ENCODE data around the gene ADGRG6.
A peak's percentile ranks its signal among the peaks of the same experiment; 100 is the strongest.

The ADGRG6 gene

GRCh38 chr6:142291512-142291911, 10.3 kb upstream of the ADGRG6 start:
- DNase-seq, result no peak

- DNase-seq, result no peak
Measured at GRCh38 chr6:142292166-142292924, 9.5 kb upstream of the ADGRG6 start.

- no peak for DNase-seq
Measured at GRCh38 chr6:142293121-142293520, 8.7 kb upstream of the ADGRG6 start.

- peak; percentile 34 to 88 (median 62) for DNase-seq
Measured at GRCh38 chr6:142294679-142295078, 7.1 kb upstream of the ADGRG6 start.

DNA sequence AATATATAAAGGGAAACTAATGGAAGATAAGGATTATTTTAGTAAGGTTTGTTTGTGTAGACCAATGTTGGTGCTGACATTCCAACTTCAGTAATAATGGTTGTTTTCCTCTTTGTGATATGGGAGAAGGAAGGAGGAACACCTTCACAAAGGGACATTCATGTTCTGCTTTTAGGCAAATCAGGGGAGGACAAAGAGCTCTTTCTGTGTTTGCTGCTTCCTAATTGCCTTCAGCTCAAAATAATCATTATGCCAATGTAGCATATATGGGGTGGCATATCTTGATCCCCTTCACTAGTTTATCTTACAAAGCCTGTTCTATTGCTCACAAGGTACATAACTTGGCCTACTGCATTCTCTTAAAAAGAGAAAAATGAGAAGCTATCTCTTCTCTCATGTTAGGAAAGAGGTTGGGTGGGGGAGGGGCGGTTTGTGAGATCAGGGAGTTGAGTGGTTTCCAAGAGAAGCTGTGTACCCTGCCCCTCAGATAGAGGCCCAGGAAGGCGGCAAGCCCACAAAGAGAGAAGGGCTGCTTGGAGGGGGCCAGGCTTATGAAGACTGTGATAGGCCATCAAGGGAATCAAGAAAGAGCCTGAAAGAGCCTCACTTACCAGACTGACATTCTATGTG, 4.7 kb upstream of the ADGRG6 start:
- DNase-seq, result peak in 2 of 4 experiments; percentile 12 to 39

DNA sequence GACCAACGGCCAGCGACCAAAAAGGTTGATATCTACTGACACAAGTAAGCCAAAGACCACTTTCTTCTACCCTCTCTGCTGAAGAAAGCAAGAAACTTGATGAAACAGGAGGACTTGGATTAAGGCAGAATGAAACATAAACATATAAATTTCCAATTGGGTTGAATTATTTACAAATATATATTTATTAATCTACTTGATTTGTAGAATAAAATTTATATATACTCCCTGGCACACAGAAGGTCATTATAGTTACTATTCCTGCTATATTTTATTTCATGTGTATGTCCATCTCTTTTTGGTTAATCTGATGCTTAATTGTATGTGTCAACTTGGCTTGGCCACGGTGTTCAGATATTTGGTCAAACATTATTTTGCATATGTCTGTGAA, 4.2 kb upstream of the ADGRG6 start:
- DNase-seq, result no peak

GRCh38 chr6:142297996-142298753, 3.6 kb upstream of the ADGRG6 start:
- DNase-seq, result peak; percentile 51 to 79 (median 64)

DNA sequence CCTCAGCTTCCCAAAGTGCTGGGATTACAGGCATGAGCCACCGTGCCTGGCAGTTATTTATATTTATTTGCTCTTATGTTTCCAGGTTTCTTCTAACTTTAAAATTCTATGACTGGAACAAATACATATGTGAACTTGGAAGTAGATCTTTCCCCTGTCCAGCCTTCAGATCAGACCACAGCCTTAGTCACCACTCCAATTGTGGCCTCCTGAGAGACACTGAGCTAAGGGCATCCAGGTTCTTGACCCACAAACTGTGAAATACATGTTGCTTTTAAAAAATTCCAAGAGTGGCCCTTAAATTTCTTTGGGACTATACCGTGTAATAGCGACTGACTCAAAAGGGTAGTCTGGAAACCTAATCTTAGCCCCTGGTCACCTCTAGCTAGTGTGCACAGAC, 1.5 kb upstream of the ADGRG6 start:
- DNase-seq, result no peak

GRCh38 chr6:142300758-142301650, 803 bp upstream of the ADGRG6 start:
- DNase-seq, result no peak

- DNase-seq, result no peak
Measured at GRCh38 chr6:142302421-142303175, 791 bp downstream of the ADGRG6 start.

GRCh38 chr6:142303176-142303533, 1.3 kb downstream of the ADGRG6 start:
- no peak for DNase-seq

GRCh38 chr6:142304241-142304640, 2.4 kb downstream of the ADGRG6 start:
- DNase-seq, result no peak

DNA sequence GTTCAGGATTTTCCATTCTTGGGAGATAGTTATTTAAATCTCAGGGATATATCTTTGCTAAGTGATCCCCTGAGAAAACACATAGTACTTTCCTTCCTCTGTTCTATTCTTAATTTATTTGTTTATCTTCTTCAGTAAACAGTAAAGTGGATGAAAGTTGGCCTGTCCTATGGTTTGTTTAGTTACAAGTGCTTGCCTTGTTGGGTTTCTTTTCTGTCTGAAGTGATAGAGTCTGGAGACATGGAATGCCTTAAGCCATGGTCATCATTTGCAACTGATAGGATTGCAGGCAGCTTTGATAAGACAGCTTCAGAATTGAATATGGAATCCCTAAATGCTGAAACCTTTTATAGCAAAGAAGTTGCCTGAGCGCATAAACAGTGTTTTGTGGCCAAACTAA, 4.9 kb downstream of the ADGRG6 start:
- DNase-seq, result no peak

DNA sequence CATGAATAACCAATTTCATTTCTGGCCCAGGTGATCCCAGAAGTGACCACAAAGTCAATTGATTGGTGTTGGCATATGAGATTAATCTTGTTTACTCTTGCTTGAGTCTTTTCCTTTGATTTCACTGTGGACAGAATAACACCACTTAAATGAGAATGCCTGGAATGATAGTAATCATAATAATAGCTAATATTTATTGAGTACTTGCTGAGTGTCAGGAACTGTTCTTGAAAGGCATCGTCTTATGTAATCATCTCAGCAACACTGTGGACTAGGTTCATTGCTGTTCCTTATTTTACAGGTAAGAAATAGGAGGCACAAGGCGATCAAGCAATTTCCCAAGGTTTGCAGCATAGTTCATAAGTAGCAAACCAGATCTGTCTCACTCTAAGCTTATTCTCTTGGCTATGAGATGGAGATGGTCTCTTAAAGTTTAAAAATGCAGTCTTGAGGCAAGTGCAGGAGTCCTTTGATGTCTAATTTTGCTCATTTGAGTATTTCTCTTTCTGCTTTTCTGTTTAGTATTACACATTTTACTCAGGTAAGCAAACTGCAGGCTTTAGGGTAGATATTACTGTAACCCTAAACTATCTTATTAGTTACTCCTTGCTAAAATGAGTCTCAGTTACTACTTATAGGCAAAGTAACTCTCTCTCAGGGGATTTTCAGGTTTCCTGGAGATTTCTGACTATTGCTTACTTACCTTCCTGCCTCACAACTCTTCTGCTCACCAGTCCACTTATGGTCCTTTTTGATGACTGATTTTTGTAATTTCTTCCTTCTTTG, 6.3 kb downstream of the ADGRG6 start:
- DNase-seq, result no peak

- no peak for DNase-seq
Measured at GRCh38 chr6:142309426-142309825, 7.6 kb downstream of the ADGRG6 start.

- DNase-seq, result no peak
Measured at GRCh38 chr6:142313284-142313683, 11.5 kb downstream of the ADGRG6 start.

- DNase-seq, result no peak
Measured at GRCh38 chr6:142316791-142317368, 15.1 kb downstream of the ADGRG6 start.

DNA sequence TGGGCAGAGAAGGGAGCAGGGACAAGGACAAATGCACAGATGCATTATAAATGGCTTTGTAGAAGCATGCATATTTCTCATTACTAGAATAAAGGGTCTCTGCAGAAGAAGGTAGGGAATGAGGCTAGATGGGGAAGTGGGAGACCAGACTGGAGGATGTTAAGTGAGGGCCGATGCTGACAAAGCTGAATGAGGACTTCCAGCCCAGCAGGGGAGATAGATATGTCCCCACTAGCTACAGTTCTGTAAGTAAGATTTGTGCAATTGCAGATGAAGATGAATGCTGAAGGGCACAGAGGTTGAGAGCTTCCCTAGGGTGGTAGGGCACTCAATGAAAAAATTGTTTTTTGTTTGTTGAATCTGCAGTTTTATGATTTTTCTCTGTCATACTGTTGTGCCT, 16.9 kb downstream of the ADGRG6 start:
- peak in 3 of 4 experiments; percentile 7 to 31 (median 11) for DNase-seq

GRCh38 chr6:142320366-142320765, 18.6 kb downstream of the ADGRG6 start:
- DNase-seq, result no peak

DNA sequence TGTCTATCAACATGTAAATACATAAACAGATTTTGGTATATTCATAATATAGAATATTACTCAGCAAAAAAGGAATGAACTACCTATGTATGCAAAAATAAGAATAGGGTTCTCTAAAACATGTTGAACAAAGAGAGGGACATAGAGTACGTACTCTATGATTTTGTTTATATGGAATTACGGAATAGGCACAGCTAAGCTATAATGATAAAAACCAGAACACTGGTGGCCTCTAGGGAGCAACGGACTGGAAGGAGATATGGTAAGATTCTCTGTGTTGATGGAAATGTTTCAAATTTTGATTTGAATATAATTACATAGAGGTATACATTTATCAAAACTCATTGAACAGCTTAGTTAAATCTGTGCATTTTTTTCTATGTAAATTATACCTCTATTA, 19.6 kb downstream of the ADGRG6 start:
- no peak for DNase-seq

- no peak for DNase-seq
Measured at GRCh38 chr6:142322066-142322465, 20.3 kb downstream of the ADGRG6 start.
